ENCODE data around the gene FBXW7. TPM values are rescaled to one million over a fixed set of nuclear protein-coding genes. Genes with fewer than 3 reads are reported as not detected.

FBXW7 gene
- total RNA-seq, 2 donors from 2014 or later = 29.3 to 29.5 TPM

- no peaks in the 10 kb centered on the region for H3K27me3 ChIP-seq
- intact Hi-C loops (cut with DNase I) = loop anchor here (10.0 kb wide), 1 partner anchor 345 kb away; no protein-coding TSS in a partner anchor
- no peak overlapping the region for H3K27ac ChIP-seq
Measured at GRCh38 chr4:152390216-152390615, 145.7 kb downstream of the FBXW7 start.

DNA sequence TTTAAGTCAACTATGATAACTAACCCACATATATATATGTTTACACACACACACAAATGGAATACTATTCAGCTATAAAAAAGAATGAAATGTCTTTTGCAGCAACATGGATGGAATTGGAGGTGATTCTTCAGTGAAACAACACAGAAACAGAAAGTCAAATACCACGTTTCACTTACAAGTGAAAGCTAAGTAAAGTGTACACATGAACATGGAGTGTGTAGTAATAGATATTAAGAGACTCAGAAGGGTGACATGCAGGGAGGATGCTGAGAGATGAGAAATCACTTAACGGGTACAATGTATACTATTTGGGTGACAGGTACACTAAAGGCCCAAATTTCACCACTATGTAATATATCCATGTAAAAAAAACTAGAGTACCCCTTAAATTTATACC, 146.5 kb downstream of the FBXW7 start:
- intact Hi-C loops (cut with DNase I) = no loop called here
- Histone ChIP-seq H3K36me3 (no peaks in the 10 kb centered on the region), H3K4me1 (no peaks in the 10 kb centered on the region), H3K27ac (no peak overlapping the region), H3K4me3 (no peak overlapping the region), H3K9me3 (no peaks in the 10 kb centered on the region), H3K27me3 (no peaks in the 10 kb centered on the region), H3K9ac (ENCODE audit: low read depth in 2 of 2, low read length in 2 of 2) (no peak overlapping the region)
- TF ChIP-seq, protein P1, sequence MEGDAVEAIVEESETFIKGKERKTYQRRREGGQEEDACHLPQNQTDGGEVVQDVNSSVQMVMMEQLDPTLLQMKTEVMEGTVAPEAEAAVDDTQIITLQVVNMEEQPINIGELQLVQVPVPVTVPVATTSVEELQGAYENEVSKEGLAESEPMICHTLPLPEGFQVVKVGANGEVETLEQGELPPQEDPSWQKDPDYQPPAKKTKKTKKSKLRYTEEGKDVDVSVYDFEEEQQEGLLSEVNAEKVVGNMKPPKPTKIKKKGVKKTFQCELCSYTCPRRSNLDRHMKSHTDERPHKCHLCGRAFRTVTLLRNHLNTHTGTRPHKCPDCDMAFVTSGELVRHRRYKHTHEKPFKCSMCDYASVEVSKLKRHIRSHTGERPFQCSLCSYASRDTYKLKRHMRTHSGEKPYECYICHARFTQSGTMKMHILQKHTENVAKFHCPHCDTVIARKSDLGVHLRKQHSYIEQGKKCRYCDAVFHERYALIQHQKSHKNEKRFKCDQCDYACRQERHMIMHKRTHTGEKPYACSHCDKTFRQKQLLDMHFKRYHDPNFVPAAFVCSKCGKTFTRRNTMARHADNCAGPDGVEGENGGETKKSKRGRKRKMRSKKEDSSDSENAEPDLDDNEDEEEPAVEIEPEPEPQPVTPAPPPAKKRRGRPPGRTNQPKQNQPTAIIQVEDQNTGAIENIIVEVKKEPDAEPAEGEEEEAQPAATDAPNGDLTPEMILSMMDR (IDR thresholded peaks at IDR 0.05) = no peak
- DNase-seq = no peak

More at GRCh38 chr4:152390216-152390615, 145.7 kb downstream of the FBXW7 start:
- no peak overlapping the region for H3K4me3 ChIP-seq
- no peaks in the 10 kb centered on the region for H3K36me3 ChIP-seq
- no peak overlapping the region for H3K9ac ChIP-seq (ENCODE audit: low read depth in 2 of 2, low read length in 2 of 2)
- no peaks in the 10 kb centered on the region for H3K4me1 ChIP-seq
- no peaks in the 10 kb centered on the region for H3K9me3 ChIP-seq
- TF ChIP-seq, protein P1 (IDR thresholded peaks at IDR 0.05) = no peak
- DNase-seq = no peak

- Histone ChIP-seq H3K4me1 (no peaks in the 10 kb centered on the region), H3K27ac (no peak overlapping the region)
Measured at GRCh38 chr4:152385551-152385950, 150.3 kb downstream of the FBXW7 start.

DNA sequence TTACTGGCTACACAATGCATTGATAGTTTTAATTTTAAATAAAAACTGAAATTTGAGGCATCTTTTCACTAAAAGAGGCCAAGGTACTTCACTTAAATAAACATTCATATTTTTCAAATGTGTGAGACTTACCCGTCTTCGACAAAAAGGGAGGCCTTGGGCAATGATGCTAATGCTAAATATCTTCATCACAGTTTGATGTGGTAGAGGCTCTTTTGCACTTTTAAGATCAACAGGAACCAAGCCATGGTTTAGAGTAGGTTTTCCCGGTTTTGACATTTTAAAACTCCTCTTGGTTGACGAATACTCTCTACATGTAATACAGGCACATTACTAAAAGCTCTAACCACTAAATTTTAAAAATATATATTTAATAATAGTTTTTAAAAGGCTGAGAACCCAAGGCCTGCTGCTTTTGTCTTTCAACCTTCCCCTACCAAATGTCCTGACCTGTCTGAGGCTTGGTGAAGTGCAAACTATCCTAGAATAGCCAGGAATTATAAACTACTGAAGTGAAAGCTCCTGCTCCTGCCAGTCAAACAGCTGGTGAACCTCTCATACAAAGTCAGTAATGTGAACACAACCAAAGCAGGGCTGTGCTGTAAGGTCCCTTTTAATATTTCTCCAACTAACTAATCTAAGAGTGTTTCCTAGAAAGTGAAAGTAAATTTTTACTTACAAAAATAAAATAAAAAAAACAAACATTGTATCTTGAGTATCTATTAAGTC, 153.7 kb downstream of the FBXW7 start:
- intact Hi-C loops (cut with DNase I) = no loop called here
- no peak overlapping the region for H3K4me3 ChIP-seq
- H3K27me3 ChIP-seq = no peaks in the 10 kb centered on the region
- TF ChIP-seq, protein P1 (IDR thresholded peaks at IDR 0.05) = no peak
- H3K4me1 ChIP-seq = no peaks in the 10 kb centered on the region
- no peaks in the 10 kb centered on the region for H3K9me3 ChIP-seq
- H3K9ac ChIP-seq (ENCODE audit: low read depth in 2 of 2, low read length in 2 of 2) = no peak overlapping the region
- no peak for DNase-seq
- H3K27ac ChIP-seq = peak overlapping the region; percentile 3
- no peaks in the 10 kb centered on the region for H3K36me3 ChIP-seq

More at GRCh38 chr4:152385551-152385950, 150.3 kb downstream of the FBXW7 start:
- H3K9ac ChIP-seq (ENCODE audit: low read depth in 2 of 2, low read length in 2 of 2) = no peak overlapping the region
- DNase-seq = no peak
- TF ChIP-seq, protein P1 (IDR thresholded peaks at IDR 0.05) = no peak
- no peak overlapping the region for H3K4me3 ChIP-seq
- intact Hi-C loops (cut with DNase I) = no loop called here
- no peaks in the 10 kb centered on the region for H3K27me3 ChIP-seq
- no peaks in the 10 kb centered on the region for H3K36me3 ChIP-seq
- no peaks in the 10 kb centered on the region for H3K9me3 ChIP-seq

DNA sequence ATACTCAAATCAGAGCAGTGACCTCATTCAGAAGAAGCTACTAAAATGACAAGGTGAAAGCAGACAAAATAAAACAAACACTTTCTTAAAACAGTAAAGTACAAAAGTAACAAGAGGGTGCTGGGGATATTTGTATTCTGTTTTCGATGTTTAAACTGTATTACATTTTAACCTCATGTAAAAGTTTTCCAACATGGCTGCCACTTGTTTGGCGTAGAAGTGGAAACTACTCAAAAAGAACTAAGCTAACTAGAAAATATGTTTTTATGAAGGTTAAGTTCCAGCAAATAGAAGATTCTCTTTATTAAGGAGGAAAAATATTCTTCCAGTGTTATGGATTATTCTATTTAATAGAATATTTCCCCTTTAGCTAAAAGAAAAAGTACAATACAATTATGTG, 155.0 kb downstream of the FBXW7 start:
- Histone ChIP-seq H3K4me1 (no peaks in the 10 kb centered on the region), H3K9me3 (no peaks in the 10 kb centered on the region), H3K36me3 (no peaks in the 10 kb centered on the region), H3K4me3 (no peak overlapping the region), H3K9ac (ENCODE audit: low read depth in 2 of 2, low read length in 2 of 2) (no peak overlapping the region), H3K27me3 (no peaks in the 10 kb centered on the region), H3K27ac (no peak overlapping the region)
- intact Hi-C loops (cut with DNase I) = no loop called here
- DNase-seq = no peak
- TF ChIP-seq, protein P1 (IDR thresholded peaks at IDR 0.05) = no peak

All from colonic mucosa (tissue), 4 donors.